H9 (cell line): ENCODE data around the gene PSMB5. TPM values are rescaled to one million over a fixed set of nuclear protein-coding genes. Genes with fewer than 3 reads are reported as not detected.

Experiments used
- DNase-seq: peaks from one replicate; pipeline ENCODE4 v3.0.0-alpha.2; 2017
- H2AFZ ChIP-seq: one replicate; pipeline ENCODE4 v1.6.1; 2013; ENCODE audit warnings: mild to moderate bottlenecking, low read length, control low read depth, moderate library complexity
- H2AK5ac ChIP-seq: 2 replicates; pipeline ENCODE4 v1.6.1; 2013; ENCODE audit warnings: low read length, control low read depth, mixed read lengths; ENCODE audit not compliant: insufficient read length
- H2BK120ac ChIP-seq: one replicate; pipeline ENCODE4 v1.6.1; 2013; ENCODE audit warnings: low read depth, mild to moderate bottlenecking, low read length, control low read depth, inconsistent platforms; ENCODE audit not compliant: poor library complexity, severe bottlenecking
- H2BK12ac ChIP-seq: 2 replicates; pipeline ENCODE4 v1.6.1; 2013; ENCODE audit warnings: low read length, control low read depth, mixed read lengths, low read depth; ENCODE audit not compliant: insufficient read length
- H2BK15ac ChIP-seq: 2 replicates; pipeline ENCODE4 v1.6.1; 2013; ENCODE audit warnings: low read depth, low read length, control low read depth
- H2BK20ac ChIP-seq: one replicate; pipeline ENCODE4 v1.6.1; 2013; ENCODE audit warnings: low read depth, mild to moderate bottlenecking, low read length, control low read depth, inconsistent platforms; ENCODE audit not compliant: poor library complexity, severe bottlenecking
- H2BK5ac ChIP-seq: 2 replicates; pipeline ENCODE4 v1.6.1; 2013; ENCODE audit warnings: low read length, control low read depth, mixed read lengths; ENCODE audit not compliant: insufficient read length
- H3K14ac ChIP-seq: 2 replicates; pipeline ENCODE4 v1.6.1; 2013; ENCODE audit warnings: low read length, control low read depth; ENCODE audit not compliant: insufficient read depth
- H3K18ac ChIP-seq: 2 replicates; pipeline ENCODE4 v1.6.1; 2013; ENCODE audit warnings: low read depth, mild to moderate bottlenecking, mixed read lengths, low read length, control low read depth; ENCODE audit not compliant: insufficient read length
- H3K23ac ChIP-seq: 2 replicates; pipeline ENCODE4 v1.6.1; 2013; ENCODE audit warnings: low read length, control low read depth, mixed read lengths, low read depth; ENCODE audit not compliant: insufficient read length
- H3K23me2 ChIP-seq: 2 replicates; pipeline ENCODE4 v1.6.1; 2013; ENCODE audit warnings: low read depth, mild to moderate bottlenecking, mixed read lengths, low read length, control low read depth; ENCODE audit not compliant: insufficient read length, poor library complexity, severe bottlenecking
- H3K27ac ChIP-seq: 2 replicates; pipeline ENCODE4 v1.5.1; 2013; ENCODE audit warnings: low read length, control low read depth, mixed read lengths, low read depth; ENCODE audit not compliant: insufficient read length
- H3K27me3 ChIP-seq: 2 replicates; pipeline ENCODE4 v1.6.1; 2013; ENCODE audit warnings: low read length, control low read depth, inconsistent platforms; ENCODE audit not compliant: insufficient read depth
- H3K4ac ChIP-seq: 2 replicates; pipeline ENCODE4 v1.6.1; 2013; ENCODE audit warnings: low read depth, mild to moderate bottlenecking, control low read depth, inconsistent platforms, low read length, moderate library complexity
- H3K4me1 ChIP-seq: 2 replicates; pipeline ENCODE4 v1.6.1; 2013; ENCODE audit warnings: low read length, control low read depth, inconsistent platforms; ENCODE audit not compliant: insufficient read depth
- H3K4me2 ChIP-seq: 2 replicates; pipeline ENCODE4 v1.6.1; 2013; ENCODE audit warnings: low read length, control low read depth, mixed read lengths; ENCODE audit not compliant: insufficient read length, insufficient read depth
- H3K56ac ChIP-seq: 2 replicates; pipeline ENCODE4 v1.6.1; 2013; ENCODE audit warnings: low read depth, mild to moderate bottlenecking, mixed read lengths, low read length, control low read depth; ENCODE audit not compliant: insufficient read length
- H3K79me1 ChIP-seq: 2 replicates; pipeline ENCODE4 v1.6.1; 2013; ENCODE audit warnings: low read depth, mild to moderate bottlenecking, moderate library complexity, low read length, control low read depth, inconsistent platforms; ENCODE audit not compliant: insufficient read depth, poor library complexity, severe bottlenecking
- H3K79me2 ChIP-seq: 2 replicates; pipeline ENCODE4 v1.6.1; 2013; ENCODE audit warnings: low read length, control low read depth, inconsistent platforms; ENCODE audit not compliant: insufficient read depth
- H3K9ac ChIP-seq: 2 replicates; pipeline ENCODE4 v1.6.1; 2013; ENCODE audit warnings: low read length, control low read depth, mixed read lengths; ENCODE audit not compliant: insufficient read length; ENCODE audit errors: extremely low read depth
- H3K9me3 ChIP-seq: one replicate; pipeline ENCODE4 v1.6.1; 2013; ENCODE audit warnings: low read depth, low read length, inconsistent platforms; ENCODE audit not compliant: control insufficient read depth
- H3T11ph ChIP-seq: one replicate; pipeline ENCODE4 v1.6.1; 2013; ENCODE audit warnings: mild to moderate bottlenecking, low read length, control low read depth, inconsistent platforms
- H4K20me1 ChIP-seq: one replicate; pipeline ENCODE4 v1.6.1; 2013; ENCODE audit not compliant: control insufficient read depth, insufficient read length, insufficient read depth
- H4K5ac ChIP-seq: 2 replicates; pipeline ENCODE4 v1.6.1; 2013; ENCODE audit warnings: low read depth, mild to moderate bottlenecking, mixed read lengths, low read length, control low read depth; ENCODE audit not compliant: insufficient read length
- H4K8ac ChIP-seq: replicated peaks from 2 replicates; pipeline ENCODE4 v1.6.1; 2013; ENCODE audit warnings: low read length, control low read depth, mixed read lengths, low read depth; ENCODE audit not compliant: insufficient read length
- H4K91ac ChIP-seq: 2 replicates; pipeline ENCODE4 v1.6.1; 2013; ENCODE audit warnings: low read depth, mild to moderate bottlenecking, moderate library complexity, mixed read lengths, low read length, control low read depth; ENCODE audit not compliant: insufficient read length
- H3K27ac Mint-ChIP-seq, 3 experiments: 2 replicates in 2 of 3; 3 replicates in 1 of 3; pipeline ENCODE4 v1.8.0; 2020 to 2021; ENCODE audit warnings: mixed read lengths in 3 of 3, mild to moderate bottlenecking in 1 of 3, moderate library complexity in 1 of 3
- H3K27me3 Mint-ChIP-seq: 2 replicates; pipeline ENCODE4 v1.8.0; 2021; ENCODE audit warnings: low read depth, mild to moderate bottlenecking, moderate library complexity, mixed read lengths
- H3K36me3 Mint-ChIP-seq, 3 experiments: 2 replicates in 2 of 3; 3 replicates in 1 of 3; pipeline ENCODE4 v1.8.0; 2020 to 2021; ENCODE audit warnings: low read depth in 3 of 3, mixed read lengths in 3 of 3; ENCODE audit not compliant: insufficient read depth in 1 of 3
- H3K4me1 Mint-ChIP-seq, 2 experiments: 2 replicates each; pipeline ENCODE4 v1.8.0; 2020; ENCODE audit warnings: mixed read lengths in 2 of 2
- H3K4me3 Mint-ChIP-seq, 2 experiments: 2 replicates in 1 of 2; 3 replicates in 1 of 2; pipeline ENCODE4 v1.8.0; 2020 to 2021; ENCODE audit warnings: mild to moderate bottlenecking in 2 of 2, mixed read lengths in 2 of 2, moderate library complexity in 1 of 2
- H3K9me3 Mint-ChIP-seq, 2 experiments: 2 replicates in 1 of 2; 3 replicates in 1 of 2; pipeline ENCODE4 v1.8.0; 2020; ENCODE audit warnings: mild to moderate bottlenecking in 2 of 2, mixed read lengths in 2 of 2, moderate library complexity in 1 of 2
- CTCF ChIP-seq: fragments of 200-600 bp; sonication (generic); conservative IDR thresholded peaks from 3 replicates; pipeline ENCODE4 v1.8.0; 2021; ENCODE audit warnings: antibody characterized with exemption, mild to moderate bottlenecking
- WGBS: extraction: QIAGEN DNeasy Blood & Tissue Kit; methylation state at CpG from one replicate; pipeline ENCODE4 v1.1.7; 2013; ENCODE audit warnings: missing lambda C conversion rate, low lambda C conversion rate, mixed read lengths; ENCODE audit not compliant: insufficient read length; ENCODE audit errors: extremely low coverage; 5-methylcytosine and 5-hydroxymethylcytosine counted together
- total RNA-seq: library from RNA; stranded (reverse); gene quantifications from 2 replicates; pipeline ENCODE4 v1.2.1, GENCODE V29; 2021

PSMB5 gene
- total RNA-seq, 1 experiment from 2014 or later = 252 TPM

GRCh38 chr14:22982477-22983245 lies 52.0 kb downstream of the PSMB5 start, which contains the start of gene AJUBA:
Gene AJUBA, minus strand, starts transcription at chr14:22982551. Its CDS starts 285 bp downstream, at chr14:22982266.
- H3K27me3 Mint-ChIP-seq = no peaks in the 10 kb centered on the region; the same call in 1 of the 2 replicates
- Histone ChIP-seq H3K23me2 (peaks cover 17% of the 10 kb centered on the region), H2BK15ac (no peak within 1 kb of the TSS), H3K23ac (no peak within 1 kb of the TSS), H3K79me1 (no peaks in the 10 kb centered on the region), H2BK20ac (no peak within 1 kb of the TSS), H3K27me3 (no peaks in the 10 kb centered on the region), H3K4me1 (peaks cover 9% of the 10 kb centered on the region; the same call in 1 of the 2 replicates), H2BK120ac (no peak within 1 kb of the TSS), H2BK5ac (peak within 1 kb of the TSS; percentile 27), H4K5ac (no peak within 1 kb of the TSS), H2AFZ (no peak within 1 kb of the TSS), H3K4me2 (peak within 1 kb of the TSS; percentile 96), H4K91ac (peak within 1 kb of the TSS; percentile 78), H3K14ac (peak within 1 kb of the TSS; percentile 84), H4K20me1 (peaks cover 3% of the 10 kb centered on the region), H2BK12ac (no peak within 1 kb of the TSS), H3K79me2 (0 out of 2 replicates have a peak, but pooled peaks cover 2% of the 10 kb centered on the region), H3K4ac (no peak within 1 kb of the TSS), H3K18ac (peak within 1 kb of the TSS; percentile 85), H2AK5ac (no peak within 1 kb of the TSS), H3K56ac (no peak within 1 kb of the TSS), H3K27ac (peak within 1 kb of the TSS; percentile 12), H4K8ac (no peak within 1 kb of the TSS), H3T11ph (no peak within 1 kb of the TSS), H3K9ac (peak within 1 kb of the TSS; percentile 69), H3K9me3 (no peaks in the 10 kb centered on the region)
- no peak within 1 kb of the TSS; a peak in 1 of 5 replicates for H3K4me3 Mint-ChIP-seq
- peaks cover 26 to 27% of the 10 kb centered on the region in 2 experiments for H3K4me1 Mint-ChIP-seq
- peaks cover 0 to 12% of the 10 kb centered on the region in 2 experiments; a peak in 2 of 5 replicates for H3K9me3 Mint-ChIP-seq
- peaks cover 7 to 42% (median 29%) of the 10 kb centered on the region in 3 experiments; a peak in 6 of 7 replicates for H3K36me3 Mint-ChIP-seq
- H3K27ac Mint-ChIP-seq = no peak within 1 kb of the TSS
- peak; percentile 88 for DNase-seq
- TF ChIP-seq CTCF = no peak
- no CpG with 5 or more reads among the region's 48 CpGs for WGBS
